H1 (cell line): ENCODE measurements around the gene PPP2R2D. TPM values are rescaled to one million over a fixed set of nuclear protein-coding genes. Genes with fewer than 3 reads are reported as not detected.

Experiments
- CHD7 ChIP-seq: fragments of 300-600 bp; sonication (generic); IDR thresholded peaks from 2 replicates; pipeline ENCODE4 v1.7.1; 2012; ENCODE audit warnings: low read length, moderate library complexity, mild to moderate bottlenecking, inconsistent platforms; ENCODE audit not compliant: insufficient replicate concordance
- EGR1 ChIP-seq: IDR thresholded peaks from 2 replicates; pipeline ENCODE4 v1.6.1; 2011; ENCODE audit warnings: low read depth, low read length, borderline replicate concordance
- FOSL1 ChIP-seq: IDR thresholded peaks from 2 replicates; pipeline ENCODE4 v1.6.1; 2011; ENCODE audit warnings: mild to moderate bottlenecking, low read depth, low read length, moderate library complexity; ENCODE audit not compliant: insufficient read depth
- HDAC6 ChIP-seq: IDR thresholded peaks from one replicate; pipeline ENCODE4 v1.7.1; 2012; ENCODE audit warnings: low read depth, mild to moderate bottlenecking, inconsistent platforms, low read length, moderate library complexity
- KDM4A ChIP-seq: IDR thresholded peaks from one replicate; pipeline ENCODE4 v1.7.1; 2012; ENCODE audit warnings: low read depth, mild to moderate bottlenecking, moderate library complexity, low read length, inconsistent platforms; ENCODE audit not compliant: severe bottlenecking
- RFX5 ChIP-seq: IDR thresholded peaks from 2 replicates; pipeline ENCODE4 v1.6.1; 2011; ENCODE audit warnings: low read depth, low read length, improper control_type of control experiment, borderline replicate concordance
- polyA plus RNA-seq, 7 experiments: library from polyadenylated mRNA; depleted of rRNA in 3 of 7; stranded (reverse) in 5 of 7; unstranded in 2 of 7; fragments of >200 nt in 5 of 7; fragments of 200-250 nt in 2 of 7; gene quantifications; 1 replicate in 5 of 7; 2 replicates in 1 of 7; 4 replicates in 1 of 7; pipeline versions ENCODE4 v1.2.1 to v1.2.3, GENCODE V29; 2011 to 2013; ENCODE audit warnings: missing spikeins in 2 of 7, mixed read lengths in 2 of 7
- total RNA-seq: library from RNA; stranded (reverse); fragmentation: NEBNext Ultra II Directional; extraction: Animal tissue kit (Norgen Biotek cat#: 25700); gene quantifications from 2 replicates; pipeline ENCODE4 v1.2.1, GENCODE V29; 2021
- TF ChIP-seq, protein P1 (sequence below): IDR thresholded peaks from 2 replicates; pipeline ENCODE4 v1.6.1; 2012; ENCODE audit warnings: inconsistent platforms

PPP2R2D gene
- total and polyA plus RNA-seq, 2 of the 8 experiments (the other 6 are each of a cell fraction or from before 2014, with no cell fraction given) = 25.4 to 32.8 TPM

DNA sequence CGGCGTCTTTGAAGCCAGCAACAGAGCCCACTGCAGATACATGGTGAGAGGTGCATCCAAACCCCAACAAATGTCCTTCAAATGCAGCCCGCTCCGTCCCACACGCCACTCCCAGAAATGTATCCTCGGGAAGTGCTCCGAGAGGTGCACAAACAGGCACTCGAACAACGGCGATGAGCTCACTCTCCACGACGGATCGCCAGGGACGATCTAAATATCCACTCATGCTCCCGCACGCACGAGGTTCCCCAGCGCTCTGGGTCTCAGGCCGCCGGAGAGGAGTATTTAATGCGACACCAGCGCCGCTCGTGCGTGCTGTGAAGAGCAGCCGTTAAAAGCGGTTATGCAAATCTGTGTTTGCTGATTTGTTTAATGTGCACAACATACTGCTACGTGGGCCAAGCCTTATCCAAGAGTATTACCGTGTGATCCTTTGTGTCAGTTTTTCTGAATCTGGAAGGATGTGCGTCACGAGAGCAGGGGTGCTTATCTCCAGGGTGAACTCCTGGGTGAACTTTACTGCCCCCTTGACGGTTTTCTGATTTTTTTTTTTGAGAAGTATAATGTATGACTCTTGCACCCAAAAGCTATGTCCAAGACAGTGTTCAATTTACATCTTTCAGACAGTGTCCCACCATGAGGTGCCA lies 48.5 kb upstream of the PPP2R2D start (continued):
- no peak for TF ChIP-seq CHD7
- no peak for TF ChIP-seq RFX5
- no peak for TF ChIP-seq EGR1
- no peak for TF ChIP-seq HDAC6
- TF ChIP-seq, protein P1, sequence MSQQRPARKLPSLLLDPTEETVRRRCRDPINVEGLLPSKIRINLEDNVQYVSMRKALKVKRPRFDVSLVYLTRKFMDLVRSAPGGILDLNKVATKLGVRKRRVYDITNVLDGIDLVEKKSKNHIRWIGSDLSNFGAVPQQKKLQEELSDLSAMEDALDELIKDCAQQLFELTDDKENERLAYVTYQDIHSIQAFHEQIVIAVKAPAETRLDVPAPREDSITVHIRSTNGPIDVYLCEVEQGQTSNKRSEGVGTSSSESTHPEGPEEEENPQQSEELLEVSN = no peak
- TF ChIP-seq KDM4A = no peak
- TF ChIP-seq FOSL1 = no peak
